Activated T-cell treated with anti-CD3 and anti-CD28 coated beads, Interleukin-2, amount 50 U/mL, for 4 hours (primary cell): ENCODE results near the gene IER5L. TPM values are rescaled to one million over a fixed set of nuclear protein-coding genes. Genes with fewer than 3 reads are reported as not detected.

ENCODE experiments used
- ATAC-seq, 2 donors: fragments of 200-7000 bp; cut with Tn5 transposase; one replicate each; pipeline ENCODE4 v1.10.0; 2021
- DNase-seq: peaks from one replicate; pipeline ENCODE4 v3.0.0-alpha.2; 2020
- H3K27me3 Mint-ChIP-seq: one replicate; pipeline ENCODE4 v1.8.0; 2021; ENCODE audit warnings: low read depth, mixed read lengths
- H3K36me3 Mint-ChIP-seq: one replicate; pipeline ENCODE4 v1.8.0; 2022; ENCODE audit warnings: mixed read lengths; ENCODE audit not compliant: insufficient read depth
- H3K4me1 Mint-ChIP-seq: one replicate; pipeline ENCODE4 v1.8.0; 2021; ENCODE audit warnings: low read depth, mixed read lengths
- H3K4me3 Mint-ChIP-seq: one replicate; pipeline ENCODE4 v1.8.0; 2021; ENCODE audit warnings: mild to moderate bottlenecking, moderate library complexity, mixed read lengths
- H3K9me3 Mint-ChIP-seq: one replicate; pipeline ENCODE4 v1.8.0; 2021; ENCODE audit warnings: mixed read lengths
- total RNA-seq, 3 donors: library from RNA; stranded (reverse); gene quantifications; one replicate each; pipeline ENCODE4 v1.2.1, GENCODE V29; 2021

The IER5L gene
- total RNA-seq, 3 donors from 2014 or later = 1.6 to 1.9 (median 1.8) TPM

DNA sequence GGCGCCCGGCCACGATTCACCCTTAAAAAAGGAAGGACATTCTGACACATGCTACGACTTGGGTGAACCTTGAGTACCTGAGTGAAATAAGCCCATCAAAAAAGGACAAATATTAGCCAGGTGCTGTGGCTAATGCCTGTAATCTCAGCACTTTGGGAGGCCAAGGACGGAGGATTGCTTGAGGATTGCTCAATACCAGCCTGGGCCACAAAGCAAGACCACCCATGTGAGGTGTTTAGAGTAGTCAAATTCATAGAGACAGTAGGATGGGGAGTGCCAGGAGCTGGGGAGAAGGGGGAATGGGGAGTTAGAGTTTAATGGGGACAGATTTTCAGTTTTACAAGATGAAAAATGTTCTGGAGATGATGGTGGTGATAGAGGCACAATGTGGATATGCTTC lies 32.1 kb upstream of the IER5L start:
- H3K4me3 Mint-ChIP-seq = no peak overlapping the region
- DNase-seq (no peak), ATAC-seq (no peak)
- H3K36me3 Mint-ChIP-seq = no peaks in the 10 kb centered on the region
- H3K27me3 Mint-ChIP-seq = no peaks in the 10 kb centered on the region
- H3K9me3 Mint-ChIP-seq = no peaks in the 10 kb centered on the region
- peaks cover 28% of the 10 kb centered on the region for H3K4me1 Mint-ChIP-seq

DNA sequence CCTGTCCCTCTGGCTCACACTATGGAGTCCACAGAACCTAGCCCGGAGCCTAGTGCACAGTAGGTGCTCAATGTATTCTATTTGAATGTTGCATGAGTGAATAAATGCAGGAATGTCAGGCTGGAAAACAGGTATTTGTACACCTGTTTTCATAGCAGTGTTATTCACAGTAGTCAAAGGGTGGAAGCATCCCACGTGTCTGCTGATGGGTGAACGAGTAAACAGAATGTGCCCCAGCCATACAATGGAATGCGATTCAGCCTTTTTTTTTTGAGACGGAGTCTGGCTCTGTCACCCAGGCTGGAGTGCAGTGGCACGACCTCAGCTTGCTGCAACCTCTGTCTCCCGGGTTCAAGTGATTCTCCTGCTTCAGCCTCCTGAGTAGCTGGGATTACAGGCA lies 31.5 kb upstream of the IER5L start:
- no peaks in the 10 kb centered on the region for H3K36me3 Mint-ChIP-seq
- no peak for ATAC-seq
- H3K4me1 Mint-ChIP-seq = peaks cover 28% of the 10 kb centered on the region
- H3K4me3 Mint-ChIP-seq = no peak overlapping the region
- DNase-seq = no peak
- no peaks in the 10 kb centered on the region for H3K9me3 Mint-ChIP-seq
- H3K27me3 Mint-ChIP-seq = no peaks in the 10 kb centered on the region

DNA sequence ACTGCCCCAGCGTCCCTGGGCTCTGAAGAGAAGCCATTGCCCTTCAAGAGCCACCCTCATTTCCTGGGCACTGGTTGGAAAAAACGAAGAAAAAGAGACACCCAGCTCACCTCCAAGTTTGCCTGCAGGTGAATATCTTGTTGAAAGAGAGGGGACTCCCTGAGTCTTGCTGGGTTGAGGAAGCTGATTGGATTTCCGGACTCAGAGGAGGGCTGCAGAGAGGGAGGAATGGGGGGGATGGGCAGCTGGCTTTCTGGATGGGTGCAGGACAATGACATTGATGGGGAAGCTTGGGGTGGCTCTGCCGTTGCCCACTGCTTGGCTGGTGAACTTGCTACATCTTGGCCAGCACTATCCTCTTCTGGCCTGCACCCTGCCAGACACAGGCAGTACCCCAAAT lies 31.0 kb upstream of the IER5L start:
- Mint-ChIP-seq H3K4me1 (peaks cover 28% of the 10 kb centered on the region), H3K36me3 (no peaks in the 10 kb centered on the region), H3K4me3 (no peak overlapping the region), H3K9me3 (no peaks in the 10 kb centered on the region), H3K27me3 (no peaks in the 10 kb centered on the region)
- no peak for DNase-seq
- ATAC-seq = no peak

DNA sequence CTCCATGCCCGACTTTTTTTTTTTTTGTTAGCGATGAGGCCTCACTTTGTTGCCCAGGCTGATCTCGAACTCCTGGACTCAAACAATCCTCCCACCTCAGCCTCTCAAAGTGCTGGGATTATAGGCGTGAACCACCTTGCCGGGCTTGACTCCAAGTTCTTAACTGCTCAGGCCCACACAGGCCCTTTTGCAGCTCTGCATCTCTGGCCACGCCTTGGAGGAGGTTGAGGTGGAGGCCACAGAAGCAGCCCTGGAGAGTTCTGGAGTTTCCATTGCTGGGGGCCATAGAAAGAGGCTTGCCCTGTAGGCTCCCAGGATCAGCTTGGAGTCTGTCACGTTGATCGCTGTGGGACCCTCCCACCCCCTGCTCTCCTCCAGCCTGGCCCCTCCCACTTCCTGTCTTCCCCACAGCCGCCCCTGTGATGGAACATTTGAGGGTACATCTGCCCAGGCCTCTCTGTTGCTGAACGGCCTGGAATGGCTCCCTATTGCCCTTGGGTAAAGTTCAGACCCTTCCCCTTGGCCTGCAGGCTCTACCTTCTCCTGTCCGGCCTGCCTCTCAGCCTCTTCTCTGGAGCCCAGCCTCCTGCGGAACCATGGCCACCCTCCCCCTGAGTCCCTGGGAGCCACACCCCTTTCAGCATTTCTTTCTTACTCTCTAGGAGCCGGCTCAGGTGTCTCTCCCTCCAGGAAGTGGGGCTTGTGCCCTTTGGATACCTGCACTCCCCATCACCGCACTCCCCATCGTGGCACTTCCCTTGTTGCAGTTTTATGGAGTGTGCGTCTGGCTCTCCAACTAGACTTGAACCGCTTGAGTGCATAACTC lies 30.4 kb upstream of the IER5L start:
- peaks cover 28% of the 10 kb centered on the region for H3K4me1 Mint-ChIP-seq
- no peaks in the 10 kb centered on the region for H3K9me3 Mint-ChIP-seq
- no peak overlapping the region for H3K4me3 Mint-ChIP-seq
- ATAC-seq (peak; percentile 72 to 78), DNase-seq (peak; percentile 52)
- no peaks in the 10 kb centered on the region for H3K36me3 Mint-ChIP-seq
- H3K27me3 Mint-ChIP-seq = no peaks in the 10 kb centered on the region

DNA sequence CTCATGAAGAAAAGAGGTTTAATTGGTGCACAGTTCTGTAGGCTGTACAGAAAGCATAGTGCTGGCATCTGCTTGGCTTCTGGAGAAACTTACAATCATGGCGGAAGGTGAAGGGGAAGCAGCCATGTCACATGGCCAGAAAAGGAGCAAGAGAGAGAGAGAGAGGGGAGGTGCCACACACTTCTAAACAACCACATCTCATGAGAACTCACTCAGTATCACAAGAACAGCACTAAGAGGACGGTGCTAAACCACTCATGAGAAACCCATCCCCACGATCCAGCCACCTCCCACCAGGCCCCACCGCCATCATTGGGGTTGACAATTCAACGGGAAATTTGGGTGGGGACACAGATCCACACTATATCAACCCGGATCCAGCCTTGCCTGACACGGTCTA lies 28.8 kb upstream of the IER5L start:
- H3K4me1 Mint-ChIP-seq = peaks cover 30% of the 10 kb centered on the region
- DNase-seq (no peak), ATAC-seq (no peak)
- H3K4me3 Mint-ChIP-seq = no peak overlapping the region
- no peaks in the 10 kb centered on the region for H3K9me3 Mint-ChIP-seq
- H3K36me3 Mint-ChIP-seq = no peaks in the 10 kb centered on the region
- H3K27me3 Mint-ChIP-seq = no peaks in the 10 kb centered on the region

DNA sequence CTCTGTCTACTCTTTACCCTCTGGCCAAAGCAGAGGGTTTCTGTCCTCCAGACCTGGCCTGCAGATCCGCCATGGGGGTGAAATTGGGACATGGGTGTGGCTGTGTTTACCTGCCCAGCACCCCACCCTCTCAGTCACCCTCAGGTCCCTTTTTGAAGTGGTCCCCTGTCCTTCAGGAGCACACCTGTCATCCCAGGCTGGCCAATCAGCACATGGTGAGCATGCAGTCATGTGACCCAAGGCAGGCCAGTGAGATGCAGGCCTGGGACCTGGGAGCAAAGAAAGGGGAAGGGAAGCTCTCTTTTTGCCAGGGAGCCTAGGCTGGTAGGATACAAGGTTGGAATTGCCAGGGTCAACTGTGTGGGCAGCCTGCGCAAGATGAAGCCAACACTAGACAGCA lies 28.3 kb upstream of the IER5L start:
- no peak overlapping the region for H3K4me3 Mint-ChIP-seq
- H3K27me3 Mint-ChIP-seq = no peaks in the 10 kb centered on the region
- peaks cover 30% of the 10 kb centered on the region for H3K4me1 Mint-ChIP-seq
- DNase-seq = no peak
- no peaks in the 10 kb centered on the region for H3K9me3 Mint-ChIP-seq
- no peak for ATAC-seq
- no peaks in the 10 kb centered on the region for H3K36me3 Mint-ChIP-seq

DNA sequence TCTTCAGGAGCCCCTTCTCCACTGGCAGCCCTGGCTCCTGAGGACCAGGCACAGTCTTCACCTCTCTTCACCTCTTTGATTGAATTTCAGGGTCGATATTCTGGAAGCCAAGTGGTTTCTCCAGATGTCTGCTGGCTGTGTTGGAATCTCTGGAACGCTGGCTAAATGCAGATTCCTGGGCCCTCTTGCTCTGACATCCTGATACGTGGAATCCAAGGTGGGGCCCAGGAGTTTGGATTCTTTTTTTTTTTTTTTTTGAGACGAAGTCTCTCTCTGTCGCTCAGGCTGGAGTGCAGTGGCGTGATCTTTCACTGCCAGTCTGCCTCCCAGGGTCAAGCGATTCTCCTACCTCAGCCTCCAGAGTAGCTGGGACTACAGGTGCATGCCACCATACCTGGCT lies 26.8 kb upstream of the IER5L start:
- H3K4me1 Mint-ChIP-seq = peaks cover 30% of the 10 kb centered on the region
- H3K4me3 Mint-ChIP-seq = peak overlapping the region; percentile 35
- no peaks in the 10 kb centered on the region for H3K36me3 Mint-ChIP-seq
- ATAC-seq (no peak), DNase-seq (no peak)
- H3K27me3 Mint-ChIP-seq = no peaks in the 10 kb centered on the region
- no peaks in the 10 kb centered on the region for H3K9me3 Mint-ChIP-seq

DNA sequence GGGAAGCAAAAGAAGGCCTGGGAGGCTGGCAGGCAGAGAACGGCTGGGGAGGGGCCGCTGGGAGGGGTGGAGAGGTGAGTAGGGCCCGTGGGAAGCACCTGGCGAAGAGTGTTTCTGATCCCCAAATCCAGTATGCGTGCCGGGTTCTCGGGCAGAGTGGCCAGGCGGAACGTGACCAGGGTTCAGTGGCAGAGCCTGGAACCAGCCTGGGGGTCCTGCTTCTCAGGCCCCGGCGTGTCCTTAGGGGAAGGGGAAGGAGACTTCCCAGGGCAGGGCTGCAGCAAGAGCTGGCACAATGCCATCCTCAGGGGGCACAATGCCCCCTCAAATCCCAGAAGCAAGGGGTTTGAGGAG lies 25.5 kb upstream of the IER5L start:
- Mint-ChIP-seq H3K9me3 (no peaks in the 10 kb centered on the region), H3K4me1 (peaks cover 21% of the 10 kb centered on the region), H3K27me3 (peaks cover 5% of the 10 kb centered on the region), H3K4me3 (peak overlapping the region; percentile 74), H3K36me3 (no peaks in the 10 kb centered on the region)
- DNase-seq (no peak), ATAC-seq (no peak)

DNA sequence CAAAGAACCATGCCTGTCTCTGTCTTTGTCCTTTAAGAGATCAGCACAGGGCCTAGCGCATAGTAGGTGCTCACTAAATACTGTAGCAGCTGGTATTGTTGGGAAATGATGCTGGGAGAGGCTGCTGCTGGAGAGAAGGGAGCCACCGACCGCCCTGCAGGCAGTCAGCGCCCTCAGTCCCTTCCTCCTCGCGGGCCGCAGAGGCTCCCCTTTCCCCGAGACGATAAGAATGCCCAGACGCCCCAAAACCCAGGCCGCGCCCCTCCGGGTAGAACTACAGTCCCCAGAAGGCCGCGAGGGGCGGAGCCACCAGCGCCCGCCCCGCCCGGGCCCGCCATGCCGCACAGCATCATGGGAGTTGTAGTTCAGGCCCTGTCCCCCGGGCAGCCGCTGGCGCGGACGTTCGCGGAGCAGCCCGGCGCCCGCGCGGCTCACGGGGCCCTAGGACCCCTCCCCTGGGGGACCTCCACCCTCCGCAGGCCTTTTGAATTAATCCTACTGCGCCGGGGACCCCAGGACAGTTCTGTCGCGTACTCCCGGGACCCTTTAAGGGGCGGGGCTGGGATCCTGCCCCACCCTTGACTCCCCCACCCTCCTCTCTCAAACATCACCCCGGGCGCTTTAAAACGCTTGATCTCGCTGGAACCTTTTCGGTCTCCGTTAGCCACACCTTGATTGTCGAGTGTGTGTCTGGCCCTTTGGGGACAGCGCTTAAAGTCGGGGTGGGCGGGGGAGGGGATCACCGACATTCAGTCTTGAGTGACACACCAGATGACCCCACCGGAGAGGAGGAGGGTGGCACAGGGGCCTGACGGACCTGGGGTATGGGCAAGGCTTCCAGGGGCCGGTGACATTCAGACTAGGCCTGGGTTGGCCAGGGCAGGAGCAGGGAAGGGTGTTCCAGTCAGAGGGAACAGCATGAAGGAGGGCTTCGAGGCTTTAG lies 24.8 kb upstream of the IER5L start:
- Mint-ChIP-seq H3K4me3 (peak overlapping the region; percentile 74), H3K4me1 (peaks cover 17% of the 10 kb centered on the region), H3K27me3 (peaks cover 11% of the 10 kb centered on the region), H3K36me3 (no peaks in the 10 kb centered on the region), H3K9me3 (no peaks in the 10 kb centered on the region)
- ATAC-seq (peak; percentile 98 to 99), DNase-seq (peak; percentile 88)

DNA sequence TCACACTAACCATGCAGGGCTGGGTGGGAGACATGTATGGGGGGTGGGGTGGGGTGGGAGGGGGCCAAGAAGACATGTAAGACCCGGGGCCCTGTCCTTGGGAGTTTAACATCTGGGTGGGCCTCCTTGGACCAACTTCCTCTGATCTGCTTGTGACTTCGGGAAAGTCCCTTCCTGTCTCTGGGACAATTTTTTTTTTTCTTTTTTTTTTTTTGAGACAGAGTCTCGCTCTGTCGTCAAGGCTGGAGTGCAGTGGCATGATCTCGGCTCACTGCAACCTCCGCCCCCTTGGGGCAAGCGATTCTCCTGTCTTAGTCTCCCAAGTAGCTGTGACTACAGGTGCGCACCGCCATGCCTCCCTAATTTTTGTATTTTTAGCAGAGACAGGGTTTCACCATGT lies 23.8 kb upstream of the IER5L start:
- no peak overlapping the region for H3K4me3 Mint-ChIP-seq
- no peak for DNase-seq
- H3K9me3 Mint-ChIP-seq = no peaks in the 10 kb centered on the region
- no peak for ATAC-seq
- peaks cover 16% of the 10 kb centered on the region for H3K27me3 Mint-ChIP-seq
- H3K4me1 Mint-ChIP-seq = peaks cover 7% of the 10 kb centered on the region
- H3K36me3 Mint-ChIP-seq = no peaks in the 10 kb centered on the region

DNA sequence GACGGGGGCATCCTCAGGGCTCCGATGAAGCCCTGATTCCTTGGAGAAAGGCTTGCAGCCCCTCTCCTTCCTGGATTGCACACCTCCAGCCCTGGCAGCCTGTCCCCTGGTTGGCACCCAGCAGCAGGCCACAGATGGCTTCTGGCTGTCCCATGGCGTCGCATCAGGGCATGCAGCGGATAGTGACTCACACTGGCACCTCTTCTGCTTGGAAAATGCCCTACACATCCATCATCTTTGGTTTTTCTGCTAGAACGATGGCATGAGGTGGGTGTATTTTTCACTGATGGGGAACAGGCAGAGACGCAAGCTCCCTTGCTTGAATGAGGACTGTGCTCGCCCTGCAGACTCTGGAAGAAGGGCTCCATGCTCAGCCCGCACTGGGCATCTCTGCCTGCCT lies 23.2 kb upstream of the IER5L start:
- peaks cover 16% of the 10 kb centered on the region for H3K27me3 Mint-ChIP-seq

DNA sequence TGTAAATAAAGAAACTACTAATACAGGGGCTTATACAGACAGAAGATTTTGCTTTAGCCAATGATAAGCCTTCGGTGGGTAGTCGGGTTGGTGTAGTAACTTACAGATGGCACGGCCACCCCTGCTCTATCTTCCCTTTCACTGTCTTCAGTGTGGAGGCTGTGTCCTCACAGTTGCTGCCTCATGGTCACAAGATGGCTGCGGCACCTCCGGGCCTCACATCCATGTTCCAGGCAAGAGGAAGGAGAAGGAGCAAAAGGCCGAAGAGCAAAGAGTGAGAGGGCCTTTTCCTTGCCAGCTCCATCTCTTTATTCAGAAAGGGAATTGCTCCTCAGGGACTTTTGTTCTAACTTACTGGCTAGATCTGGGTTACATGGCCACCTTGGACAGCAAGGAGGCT lies 22.2 kb upstream of the IER5L start:
- Mint-ChIP-seq H3K36me3 (no peaks in the 10 kb centered on the region), H3K27me3 (peaks cover 23% of the 10 kb centered on the region), H3K4me1 (peaks cover 2% of the 10 kb centered on the region), H3K9me3 (no peaks in the 10 kb centered on the region), H3K4me3 (no peak overlapping the region)
- ATAC-seq (no peak), DNase-seq (no peak)

More for the DNA sequence above, 23.2 kb upstream of the IER5L start:
- DNase-seq (no peak), ATAC-seq (no peak)
- peaks cover 2% of the 10 kb centered on the region for H3K4me1 Mint-ChIP-seq
- H3K9me3 Mint-ChIP-seq = no peaks in the 10 kb centered on the region
- H3K36me3 Mint-ChIP-seq = no peaks in the 10 kb centered on the region
- H3K4me3 Mint-ChIP-seq = no peak overlapping the region

DNA sequence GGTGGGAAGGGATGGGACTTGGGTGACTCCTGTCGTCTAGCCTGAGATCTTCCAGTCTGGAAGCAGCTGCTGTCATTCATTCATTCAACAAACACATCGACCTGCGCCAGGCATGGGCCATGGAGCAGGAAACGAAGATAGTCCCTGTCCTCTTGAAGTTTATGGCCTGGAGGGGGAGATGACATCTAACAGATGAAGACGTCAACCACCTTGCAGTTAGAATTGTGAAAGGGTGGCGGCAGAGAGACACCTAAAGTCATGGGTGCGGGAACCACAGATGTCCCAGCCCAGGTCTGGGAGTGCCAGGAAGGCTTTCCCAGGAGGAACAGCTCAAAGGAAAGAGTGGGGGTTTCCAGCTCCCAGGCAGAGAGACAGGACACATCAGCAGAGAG lies 21.0 kb upstream of the IER5L start:
- no peaks in the 10 kb centered on the region for H3K9me3 Mint-ChIP-seq
- H3K27me3 Mint-ChIP-seq = peaks cover 32% of the 10 kb centered on the region
- ATAC-seq = no peak
- no peak for DNase-seq
- H3K4me1 Mint-ChIP-seq = peaks cover 2% of the 10 kb centered on the region
- no peaks in the 10 kb centered on the region for H3K36me3 Mint-ChIP-seq
- H3K4me3 Mint-ChIP-seq = no peak overlapping the region

DNA sequence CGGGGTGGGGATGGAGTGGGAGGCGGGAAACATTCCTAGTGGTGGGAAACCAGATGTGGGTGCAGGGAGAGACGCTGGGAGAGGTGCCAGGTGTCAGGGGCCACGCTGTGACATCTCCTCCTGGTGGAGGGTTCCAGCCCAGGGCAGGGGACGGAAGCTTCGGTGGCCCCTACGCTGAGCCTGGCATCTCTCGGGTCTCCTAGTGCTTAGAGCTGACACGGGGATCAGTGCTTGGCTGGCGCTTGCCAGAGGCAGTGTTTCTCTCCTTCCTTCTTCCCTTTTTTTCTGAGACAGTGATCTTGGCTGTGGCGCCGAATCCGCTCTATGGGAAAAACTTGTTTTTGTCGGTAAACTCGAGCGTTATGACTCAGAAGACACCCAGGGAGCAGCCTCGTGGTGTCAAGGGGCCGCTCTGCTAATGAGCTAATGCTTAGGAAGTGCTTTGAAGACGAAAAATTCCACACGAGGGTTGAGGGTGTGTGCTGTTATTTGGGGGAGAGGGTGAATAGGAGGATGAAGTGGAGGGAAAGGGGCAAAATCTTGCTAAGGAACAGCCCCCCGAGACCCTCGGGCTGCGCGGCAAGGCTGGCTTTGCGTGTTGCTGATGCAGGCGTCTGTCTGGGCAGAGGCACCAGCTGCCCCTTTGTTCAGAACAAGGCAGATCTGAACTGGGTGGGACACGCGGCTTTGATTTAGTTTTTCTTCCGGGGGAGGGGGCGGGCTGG lies 20.4 kb upstream of the IER5L start:
- Mint-ChIP-seq H3K36me3 (no peaks in the 10 kb centered on the region), H3K27me3 (peaks cover 32% of the 10 kb centered on the region)

More for the DNA sequence above, 20.4 kb upstream of the IER5L start:
- Mint-ChIP-seq H3K9me3 (no peaks in the 10 kb centered on the region), H3K4me3 (no peak overlapping the region), H3K4me1 (peaks cover 2% of the 10 kb centered on the region)
- ATAC-seq (no peak), DNase-seq (no peak)
